GM23248 (cell line): ENCODE measurements around the gene DDX25.

Experiments used
- EZH2 ChIP-seq: fragments of 200-600 bp; sonication (generic); IDR thresholded peaks from 2 replicates; pipeline ENCODE4 v1.6.1; 2018; ENCODE audit warnings: antibody characterized with exemption, mild to moderate bottlenecking; ENCODE audit not compliant: insufficient read depth, poor library complexity, severe bottlenecking
- EZH2phosphoT487 ChIP-seq: fragments of 200-600 bp; sonication (generic); IDR thresholded peaks from 2 replicates; pipeline ENCODE4 v1.6.1; 2018; ENCODE audit warnings: antibody characterized with exemption, moderate library complexity, mild to moderate bottlenecking, low read depth; ENCODE audit not compliant: insufficient read depth

GRCh38 chr11:125944350-125945010 lies 40.2 kb downstream of the DDX25 start:
- TF ChIP-seq EZH2 (no peak), EZH2phosphoT487 (no peak)
